K562 (cell line): Measurements from ENCODE around the gene CFP. TPM values are rescaled to one million over a fixed set of nuclear protein-coding genes. Genes with fewer than 3 reads are reported as not detected.

ENCODE experiments used
- CCNT2 ChIP-seq: IDR thresholded peaks from 2 replicates; pipeline ENCODE4 v1.6.1; 2011; ENCODE audit warnings: borderline replicate concordance, low read depth, mild to moderate bottlenecking, moderate library complexity, mixed read lengths, low read length; ENCODE audit not compliant: insufficient read length; ENCODE audit errors: extremely low read depth
- DDX20 ChIP-seq: fragments of 450-650 bp; IDR thresholded peaks from 2 replicates; pipeline ENCODE4 v1.6.1; 2016; ENCODE audit warnings: missing genetic modification characterization, low read depth, mild to moderate bottlenecking, missing compliant biosample characterization, moderate library complexity
- HDAC1 ChIP-seq, 2 experiments: fragments of 450-650 bp; IDR thresholded peaks; 2 replicates each; pipeline ENCODE4 v1.6.1; 2016 to 2017; ENCODE audit warnings: inconsistent platforms in 1 of 2, mild to moderate bottlenecking in 1 of 2, moderate library complexity in 1 of 2
- IFI16 ChIP-seq: fragments of 250-450 bp; sonication (Bioruptor Pico); IDR thresholded peaks from 2 replicates; pipeline ENCODE4 v2.1.2; 2022; ENCODE audit warnings: mild to moderate bottlenecking, inconsistent platforms
- NR4A1 ChIP-seq, 2 experiments: fragments of 250-450 bp in 1 of 2; fragments of 450-650 bp in 1 of 2; sonication (Bioruptor Pico) in 1 of 2; IDR thresholded peaks; 2 replicates each; pipeline versions ENCODE4 v1.4.0 to v1.6.1; 2016 to 2020; ENCODE audit warnings: mild to moderate bottlenecking in 2 of 2, missing compliant biosample characterization in 1 of 2, missing genetic modification characterization in 1 of 2, moderate library complexity in 1 of 2
- SIN3A ChIP-seq, 2 experiments: fragments of 150-350 bp in 1 of 2; IDR thresholded peaks; 2 replicates each; pipeline ENCODE4 v1.6.1; 2011 to 2016; ENCODE audit warnings: borderline replicate concordance in 2 of 2, low read depth in 2 of 2, low read length in 2 of 2, mild to moderate bottlenecking in 2 of 2, moderate library complexity in 2 of 2; ENCODE audit not compliant: control insufficient read depth in 1 of 2
- ZNF444 ChIP-seq: fragments of 250-450 bp; sonication (Bioruptor Pico); IDR thresholded peaks from 2 replicates; pipeline ENCODE4 v1.4.0; 2020; ENCODE audit warnings: mild to moderate bottlenecking, moderate library complexity
- polyA plus RNA-seq, 8 experiments: library from polyadenylated mRNA; depleted of rRNA in 4 of 8; stranded (reverse) in 5 of 8; unstranded in 3 of 8; fragments of >200 nt; fragmentation: Nextera tagmentation in 2 of 8; fragmentation: Illumina TruSeq in 1 of 8; extraction: Ambion mirVana in 2 of 8; extraction: Trizol in 1 of 8; gene quantifications; 2 replicates each; pipeline versions ENCODE4 v1.2.1 to v1.2.3, GENCODE V29; 2011 to 2014; ENCODE audit warnings: inconsistent platforms in 1 of 8, missing spikeins in 1 of 8
- total RNA-seq, 7 experiments: library from RNA; depleted of rRNA in 6 of 7; stranded (reverse); fragments of >200 nt in 6 of 7; fragmentation: Illumina TruSeq in 2 of 7; extraction: Trizol in 2 of 7; gene quantifications; 2 replicates each; pipeline versions ENCODE4 v1.2.1 to v1.2.3, GENCODE V29; 2011 to 2021; ENCODE audit warnings: low replicate concordance in 1 of 7
- TF ChIP-seq, protein P1 (sequence below): fragments of 250-450 bp; sonication (Bioruptor Pico); IDR thresholded peaks from 2 replicates; pipeline ENCODE4 v1.5.0; 2020; ENCODE audit warnings: mild to moderate bottlenecking
- TF ChIP-seq, protein P2 (sequence below): fragments of 450-650 bp; IDR thresholded peaks from 2 replicates; pipeline ENCODE4 v1.6.1; 2016; ENCODE audit warnings: mild to moderate bottlenecking, moderate library complexity
- TF ChIP-seq, protein P3 (sequence below), 2 experiments: IDR thresholded peaks; 2 replicates each; pipeline ENCODE4 v1.6.1; 2011; ENCODE audit warnings: borderline replicate concordance in 1 of 2, control low read depth in 1 of 2, low read depth in 1 of 2, low read length in 1 of 2, mild to moderate bottlenecking in 1 of 2, mixed read lengths in 1 of 2, moderate library complexity in 1 of 2; ENCODE audit not compliant: insufficient read depth in 1 of 2, insufficient read length in 1 of 2, poor library complexity in 1 of 2, severe bottlenecking in 1 of 2; ENCODE audit errors: extremely low read depth in 1 of 2

Gene CFP
- total and polyA plus RNA-seq, 9 of the 15 experiments (the other 6 are each of a cell fraction or from before 2014, with no cell fraction given): 0.18 to 2.0 (median 0.55) TPM

DNA sequence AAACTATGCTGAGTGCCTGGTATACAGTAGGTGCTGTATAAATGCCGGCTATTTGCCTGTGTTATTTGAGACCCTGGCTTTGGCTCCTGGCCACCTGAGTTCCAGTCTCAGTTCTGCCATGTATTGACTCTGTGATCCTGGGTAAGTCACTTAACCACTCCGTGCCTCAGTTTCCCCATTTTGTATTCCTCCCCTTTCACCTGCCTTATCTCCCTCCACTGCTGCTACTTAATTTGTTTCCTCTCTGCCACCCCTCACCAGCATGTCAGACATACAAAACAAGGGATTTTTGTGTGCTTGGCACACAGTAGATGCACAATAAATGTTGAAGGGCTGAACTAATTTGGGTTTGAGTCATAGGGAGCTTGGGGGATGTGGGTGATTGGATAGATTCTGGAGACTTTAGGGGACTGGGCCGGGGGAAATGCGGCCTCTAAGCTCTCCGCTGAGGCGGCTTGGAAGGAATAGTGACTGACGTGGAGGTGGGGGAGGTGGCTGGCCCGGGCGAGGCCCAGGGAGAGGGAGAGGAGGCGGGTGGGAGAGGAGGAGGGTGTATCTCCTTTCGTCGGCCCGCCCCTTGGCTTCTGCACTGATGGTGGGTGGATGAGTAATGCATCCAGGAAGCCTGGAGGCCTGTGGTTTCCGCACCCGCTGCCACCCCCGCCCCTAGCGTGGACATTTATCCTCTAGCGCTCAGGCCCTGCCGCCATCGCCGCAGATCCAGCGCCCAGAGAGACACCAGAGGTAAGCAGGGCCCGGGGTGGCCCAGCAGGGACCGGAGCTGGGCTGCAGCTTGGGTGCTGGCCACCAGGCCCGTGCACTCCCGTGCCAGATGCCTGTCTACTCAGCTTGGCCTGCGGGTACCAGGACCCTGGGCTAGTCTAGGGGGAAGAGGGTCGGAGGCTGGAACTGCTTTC is 47.7 kb downstream of the CFP start, which contains the start of gene TIMP1 (continued):
- TF ChIP-seq DDX20 (no peak), HDAC1 (IDR thresholded peaks at IDR 0.05) (peak in 1 of 2 experiments; percentile 28; a peak in 1 of 4 replicates), IFI16 (CRISPR knock-in tag) (no peak), NR4A1 (CRISPR knock-in tag; IDR thresholded peaks at IDR 0.05) (no peak), NR4A1 (tag; IDR thresholded peaks at IDR 0.05) (no peak), SIN3A (IDR thresholded peaks at IDR 0.05; ENCODE audit: borderline replicate concordance in 2 of 2, control insufficient read depth in 1 of 2, low read depth in 2 of 2, low read length in 2 of 2) (peak; percentile 47 to 52; a peak in 1 of 4 replicates), ZNF444 (CRISPR knock-in tag) (no peak), CCNT2 (peak; percentile 33)
- TF ChIP-seq, protein P1, sequence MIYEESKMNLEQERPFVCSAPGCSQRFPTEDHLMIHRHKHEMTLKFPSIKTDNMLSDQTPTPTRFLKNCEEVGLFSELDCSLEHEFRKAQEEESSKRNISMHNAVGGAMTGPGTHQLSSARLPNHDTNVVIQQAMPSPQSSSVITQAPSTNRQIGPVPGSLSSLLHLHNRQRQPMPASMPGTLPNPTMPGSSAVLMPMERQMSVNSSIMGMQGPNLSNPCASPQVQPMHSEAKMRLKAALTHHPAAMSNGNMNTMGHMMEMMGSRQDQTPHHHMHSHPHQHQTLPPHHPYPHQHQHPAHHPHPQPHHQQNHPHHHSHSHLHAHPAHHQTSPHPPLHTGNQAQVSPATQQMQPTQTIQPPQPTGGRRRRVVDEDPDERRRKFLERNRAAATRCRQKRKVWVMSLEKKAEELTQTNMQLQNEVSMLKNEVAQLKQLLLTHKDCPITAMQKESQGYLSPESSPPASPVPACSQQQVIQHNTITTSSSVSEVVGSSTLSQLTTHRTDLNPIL (CRISPR knock-in tag): no peak
- TF ChIP-seq, protein P2, sequence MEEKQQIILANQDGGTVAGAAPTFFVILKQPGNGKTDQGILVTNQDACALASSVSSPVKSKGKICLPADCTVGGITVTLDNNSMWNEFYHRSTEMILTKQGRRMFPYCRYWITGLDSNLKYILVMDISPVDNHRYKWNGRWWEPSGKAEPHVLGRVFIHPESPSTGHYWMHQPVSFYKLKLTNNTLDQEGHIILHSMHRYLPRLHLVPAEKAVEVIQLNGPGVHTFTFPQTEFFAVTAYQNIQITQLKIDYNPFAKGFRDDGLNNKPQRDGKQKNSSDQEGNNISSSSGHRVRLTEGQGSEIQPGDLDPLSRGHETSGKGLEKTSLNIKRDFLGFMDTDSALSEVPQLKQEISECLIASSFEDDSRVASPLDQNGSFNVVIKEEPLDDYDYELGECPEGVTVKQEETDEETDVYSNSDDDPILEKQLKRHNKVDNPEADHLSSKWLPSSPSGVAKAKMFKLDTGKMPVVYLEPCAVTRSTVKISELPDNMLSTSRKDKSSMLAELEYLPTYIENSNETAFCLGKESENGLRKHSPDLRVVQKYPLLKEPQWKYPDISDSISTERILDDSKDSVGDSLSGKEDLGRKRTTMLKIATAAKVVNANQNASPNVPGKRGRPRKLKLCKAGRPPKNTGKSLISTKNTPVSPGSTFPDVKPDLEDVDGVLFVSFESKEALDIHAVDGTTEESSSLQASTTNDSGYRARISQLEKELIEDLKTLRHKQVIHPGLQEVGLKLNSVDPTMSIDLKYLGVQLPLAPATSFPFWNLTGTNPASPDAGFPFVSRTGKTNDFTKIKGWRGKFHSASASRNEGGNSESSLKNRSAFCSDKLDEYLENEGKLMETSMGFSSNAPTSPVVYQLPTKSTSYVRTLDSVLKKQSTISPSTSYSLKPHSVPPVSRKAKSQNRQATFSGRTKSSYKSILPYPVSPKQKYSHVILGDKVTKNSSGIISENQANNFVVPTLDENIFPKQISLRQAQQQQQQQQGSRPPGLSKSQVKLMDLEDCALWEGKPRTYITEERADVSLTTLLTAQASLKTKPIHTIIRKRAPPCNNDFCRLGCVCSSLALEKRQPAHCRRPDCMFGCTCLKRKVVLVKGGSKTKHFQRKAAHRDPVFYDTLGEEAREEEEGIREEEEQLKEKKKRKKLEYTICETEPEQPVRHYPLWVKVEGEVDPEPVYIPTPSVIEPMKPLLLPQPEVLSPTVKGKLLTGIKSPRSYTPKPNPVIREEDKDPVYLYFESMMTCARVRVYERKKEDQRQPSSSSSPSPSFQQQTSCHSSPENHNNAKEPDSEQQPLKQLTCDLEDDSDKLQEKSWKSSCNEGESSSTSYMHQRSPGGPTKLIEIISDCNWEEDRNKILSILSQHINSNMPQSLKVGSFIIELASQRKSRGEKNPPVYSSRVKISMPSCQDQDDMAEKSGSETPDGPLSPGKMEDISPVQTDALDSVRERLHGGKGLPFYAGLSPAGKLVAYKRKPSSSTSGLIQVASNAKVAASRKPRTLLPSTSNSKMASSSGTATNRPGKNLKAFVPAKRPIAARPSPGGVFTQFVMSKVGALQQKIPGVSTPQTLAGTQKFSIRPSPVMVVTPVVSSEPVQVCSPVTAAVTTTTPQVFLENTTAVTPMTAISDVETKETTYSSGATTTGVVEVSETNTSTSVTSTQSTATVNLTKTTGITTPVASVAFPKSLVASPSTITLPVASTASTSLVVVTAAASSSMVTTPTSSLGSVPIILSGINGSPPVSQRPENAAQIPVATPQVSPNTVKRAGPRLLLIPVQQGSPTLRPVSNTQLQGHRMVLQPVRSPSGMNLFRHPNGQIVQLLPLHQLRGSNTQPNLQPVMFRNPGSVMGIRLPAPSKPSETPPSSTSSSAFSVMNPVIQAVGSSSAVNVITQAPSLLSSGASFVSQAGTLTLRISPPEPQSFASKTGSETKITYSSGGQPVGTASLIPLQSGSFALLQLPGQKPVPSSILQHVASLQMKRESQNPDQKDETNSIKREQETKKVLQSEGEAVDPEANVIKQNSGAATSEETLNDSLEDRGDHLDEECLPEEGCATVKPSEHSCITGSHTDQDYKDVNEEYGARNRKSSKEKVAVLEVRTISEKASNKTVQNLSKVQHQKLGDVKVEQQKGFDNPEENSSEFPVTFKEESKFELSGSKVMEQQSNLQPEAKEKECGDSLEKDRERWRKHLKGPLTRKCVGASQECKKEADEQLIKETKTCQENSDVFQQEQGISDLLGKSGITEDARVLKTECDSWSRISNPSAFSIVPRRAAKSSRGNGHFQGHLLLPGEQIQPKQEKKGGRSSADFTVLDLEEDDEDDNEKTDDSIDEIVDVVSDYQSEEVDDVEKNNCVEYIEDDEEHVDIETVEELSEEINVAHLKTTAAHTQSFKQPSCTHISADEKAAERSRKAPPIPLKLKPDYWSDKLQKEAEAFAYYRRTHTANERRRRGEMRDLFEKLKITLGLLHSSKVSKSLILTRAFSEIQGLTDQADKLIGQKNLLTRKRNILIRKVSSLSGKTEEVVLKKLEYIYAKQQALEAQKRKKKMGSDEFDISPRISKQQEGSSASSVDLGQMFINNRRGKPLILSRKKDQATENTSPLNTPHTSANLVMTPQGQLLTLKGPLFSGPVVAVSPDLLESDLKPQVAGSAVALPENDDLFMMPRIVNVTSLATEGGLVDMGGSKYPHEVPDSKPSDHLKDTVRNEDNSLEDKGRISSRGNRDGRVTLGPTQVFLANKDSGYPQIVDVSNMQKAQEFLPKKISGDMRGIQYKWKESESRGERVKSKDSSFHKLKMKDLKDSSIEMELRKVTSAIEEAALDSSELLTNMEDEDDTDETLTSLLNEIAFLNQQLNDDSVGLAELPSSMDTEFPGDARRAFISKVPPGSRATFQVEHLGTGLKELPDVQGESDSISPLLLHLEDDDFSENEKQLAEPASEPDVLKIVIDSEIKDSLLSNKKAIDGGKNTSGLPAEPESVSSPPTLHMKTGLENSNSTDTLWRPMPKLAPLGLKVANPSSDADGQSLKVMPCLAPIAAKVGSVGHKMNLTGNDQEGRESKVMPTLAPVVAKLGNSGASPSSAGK: no peak
- TF ChIP-seq, protein P3, sequence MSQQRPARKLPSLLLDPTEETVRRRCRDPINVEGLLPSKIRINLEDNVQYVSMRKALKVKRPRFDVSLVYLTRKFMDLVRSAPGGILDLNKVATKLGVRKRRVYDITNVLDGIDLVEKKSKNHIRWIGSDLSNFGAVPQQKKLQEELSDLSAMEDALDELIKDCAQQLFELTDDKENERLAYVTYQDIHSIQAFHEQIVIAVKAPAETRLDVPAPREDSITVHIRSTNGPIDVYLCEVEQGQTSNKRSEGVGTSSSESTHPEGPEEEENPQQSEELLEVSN (IDR thresholded peaks at IDR 0.05; ENCODE audit: borderline replicate concordance in 1 of 2, extremely low read depth in 1 of 2, insufficient read depth in 1 of 2, insufficient read length in 1 of 2, low read depth in 1 of 2, low read length in 1 of 2, poor library complexity in 1 of 2, severe bottlenecking in 1 of 2): peak in 1 of 2 experiments; percentile 10
